MM.1S (cell line): ENCODE data around the gene PREB.

Source experiments
- DNase-seq: peaks from one replicate; pipeline ENCODE4 v3.0.0-alpha.2; 2015
- H2AFZ ChIP-seq: fragments of 300-600 bp; sonication (generic); 2 replicates; pipeline ENCODE4 v1.6.0; 2016; ENCODE audit warnings: antibody characterized with exemption, low read length
- H3F3A ChIP-seq: fragments of 300-600 bp; sonication (generic); 2 replicates; pipeline ENCODE4 v1.6.1; 2016; ENCODE audit warnings: mild to moderate bottlenecking, antibody characterized with exemption, low read length, moderate library complexity, mixed read lengths; ENCODE audit not compliant: insufficient read depth
- H3K27ac ChIP-seq: fragments of 300-600 bp; sonication (generic); 2 replicates; pipeline ENCODE4 v1.5.1; 2016; ENCODE audit warnings: mild to moderate bottlenecking, low read length
- H3K27me3 ChIP-seq: fragments of 300-600 bp; sonication (generic); replicated peaks from 2 replicates; pipeline ENCODE4 v1.6.0; 2016; ENCODE audit warnings: low read length; ENCODE audit not compliant: insufficient read depth
- H3K36me3 ChIP-seq: fragments of 300-600 bp; sonication (generic); replicated peaks from 2 replicates; pipeline ENCODE4 v1.6.1; 2016; ENCODE audit warnings: mild to moderate bottlenecking, low read length, mixed read lengths; ENCODE audit not compliant: insufficient read depth
- H3K4me1 ChIP-seq: fragments of 300-600 bp; sonication (generic); 2 replicates; pipeline ENCODE4 v1.6.1; 2016; ENCODE audit warnings: low read length, mixed read lengths
- H3K4me2 ChIP-seq: fragments of 300-600 bp; sonication (generic); 2 replicates; pipeline ENCODE4 v1.6.0; 2016; ENCODE audit warnings: low read depth, low read length
- H3K4me3 ChIP-seq: fragments of 300-600 bp; sonication (generic); 2 replicates; pipeline ENCODE4 v1.5.1; 2016; ENCODE audit warnings: low read length, mixed read lengths
- H3K79me2 ChIP-seq: fragments of 300-600 bp; sonication (generic); 2 replicates; pipeline ENCODE4 v1.6.1; 2016; ENCODE audit warnings: mixed run types, low read length, mixed read lengths
- H3K9ac ChIP-seq: fragments of 300-600 bp; sonication (generic); 2 replicates; pipeline ENCODE4 v1.6.1; 2016; ENCODE audit warnings: low read length, mixed read lengths
- H3K9me2 ChIP-seq: fragments of 300-600 bp; sonication (generic); replicated peaks from 2 replicates; pipeline ENCODE4 v1.6.1; 2016; ENCODE audit warnings: mild to moderate bottlenecking, low read length, mixed read lengths; ENCODE audit not compliant: insufficient read depth
- H3K9me3 ChIP-seq: fragments of 300-600 bp; sonication (generic); replicated peaks from 2 replicates; pipeline ENCODE4 v1.6.1; 2016; ENCODE audit warnings: mild to moderate bottlenecking, low read length, mixed read lengths; ENCODE audit not compliant: insufficient read depth
- H4K20me1 ChIP-seq: fragments of 300-600 bp; sonication (generic); 2 replicates; pipeline ENCODE4 v1.6.1; 2016; ENCODE audit warnings: mild to moderate bottlenecking, low read length, moderate library complexity, mixed read lengths; ENCODE audit not compliant: insufficient read depth
- EZH2 ChIP-seq: fragments of 300-600 bp; sonication (generic); optimal IDR thresholded peaks from 2 replicates; pipeline ENCODE3; 2017; ENCODE audit warnings: low read depth, mild to moderate bottlenecking, antibody characterized with exemption, low read length, mixed read lengths
- EZH2phosphoT487 ChIP-seq: fragments of 300-600 bp; sonication (generic); IDR thresholded peaks from 2 replicates; pipeline ENCODE4 v1.6.1; 2018; ENCODE audit warnings: antibody characterized with exemption, low read length
- TF ChIP-seq, protein P1 (sequence below): fragments of 300-600 bp; sonication (generic); IDR thresholded peaks from 2 replicates; pipeline ENCODE4 v1.5.1; 2016; ENCODE audit warnings: antibody characterized with exemption, low read length, mixed read lengths

PREB gene

GRCh38 chr2:27148801-27149439, 14.5 kb upstream of the PREB start, which contains the start of gene TCF23:
Gene TCF23, plus strand, starts transcription at chr2:27149004. Its CDS starts 130 bp downstream, at chr2:27149134.
- no peaks in the 10 kb centered on the region for H4K20me1 ChIP-seq
- no peak within 1 kb of the TSS for H3K4me2 ChIP-seq
- no peak for DNase-seq
- H2AFZ ChIP-seq: no peak within 1 kb of the TSS
- H3K4me1 ChIP-seq: peaks cover 20% of the 10 kb centered on the region
- H3K4me3 ChIP-seq: no peak within 1 kb of the TSS
- TF ChIP-seq, protein P1, sequence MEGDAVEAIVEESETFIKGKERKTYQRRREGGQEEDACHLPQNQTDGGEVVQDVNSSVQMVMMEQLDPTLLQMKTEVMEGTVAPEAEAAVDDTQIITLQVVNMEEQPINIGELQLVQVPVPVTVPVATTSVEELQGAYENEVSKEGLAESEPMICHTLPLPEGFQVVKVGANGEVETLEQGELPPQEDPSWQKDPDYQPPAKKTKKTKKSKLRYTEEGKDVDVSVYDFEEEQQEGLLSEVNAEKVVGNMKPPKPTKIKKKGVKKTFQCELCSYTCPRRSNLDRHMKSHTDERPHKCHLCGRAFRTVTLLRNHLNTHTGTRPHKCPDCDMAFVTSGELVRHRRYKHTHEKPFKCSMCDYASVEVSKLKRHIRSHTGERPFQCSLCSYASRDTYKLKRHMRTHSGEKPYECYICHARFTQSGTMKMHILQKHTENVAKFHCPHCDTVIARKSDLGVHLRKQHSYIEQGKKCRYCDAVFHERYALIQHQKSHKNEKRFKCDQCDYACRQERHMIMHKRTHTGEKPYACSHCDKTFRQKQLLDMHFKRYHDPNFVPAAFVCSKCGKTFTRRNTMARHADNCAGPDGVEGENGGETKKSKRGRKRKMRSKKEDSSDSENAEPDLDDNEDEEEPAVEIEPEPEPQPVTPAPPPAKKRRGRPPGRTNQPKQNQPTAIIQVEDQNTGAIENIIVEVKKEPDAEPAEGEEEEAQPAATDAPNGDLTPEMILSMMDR: no peak
- TF ChIP-seq EZH2phosphoT487: no peak
- TF ChIP-seq EZH2: no peak
- no peaks in the 10 kb centered on the region for H3K79me2 ChIP-seq
- H3K9me3 ChIP-seq: no peaks in the 10 kb centered on the region
- peaks cover 22% of the 10 kb centered on the region for H3F3A ChIP-seq
- H3K36me3 ChIP-seq: no peaks in the 10 kb centered on the region
- H3K27ac ChIP-seq: no peak within 1 kb of the TSS
- H3K27me3 ChIP-seq: no peaks in the 10 kb centered on the region
- H3K9me2 ChIP-seq: no peaks in the 10 kb centered on the region
- no peak within 1 kb of the TSS for H3K9ac ChIP-seq

GRCh38 chr2:27147935-27148334, 13.5 kb upstream of the PREB start:
- no peaks in the 10 kb centered on the region for H3K9me2 ChIP-seq
- H3K4me2 ChIP-seq: no peak overlapping the region
- no peaks in the 10 kb centered on the region for H4K20me1 ChIP-seq
- TF ChIP-seq, protein P1: no peak
- TF ChIP-seq EZH2phosphoT487 (no peak), EZH2 (no peak)
- H3K27me3 ChIP-seq: no peaks in the 10 kb centered on the region
- no peak overlapping the region for H2AFZ ChIP-seq
- no peaks in the 10 kb centered on the region for H3K36me3 ChIP-seq
- H3K27ac ChIP-seq: no peak overlapping the region
- H3K4me1 ChIP-seq: peaks cover 11% of the 10 kb centered on the region
- H3F3A ChIP-seq: peaks cover 13% of the 10 kb centered on the region
- no peak for DNase-seq
- no peaks in the 10 kb centered on the region for H3K9me3 ChIP-seq
- H3K4me3 ChIP-seq: no peak overlapping the region
- H3K79me2 ChIP-seq: no peaks in the 10 kb centered on the region
- no peak overlapping the region for H3K9ac ChIP-seq

DNA sequence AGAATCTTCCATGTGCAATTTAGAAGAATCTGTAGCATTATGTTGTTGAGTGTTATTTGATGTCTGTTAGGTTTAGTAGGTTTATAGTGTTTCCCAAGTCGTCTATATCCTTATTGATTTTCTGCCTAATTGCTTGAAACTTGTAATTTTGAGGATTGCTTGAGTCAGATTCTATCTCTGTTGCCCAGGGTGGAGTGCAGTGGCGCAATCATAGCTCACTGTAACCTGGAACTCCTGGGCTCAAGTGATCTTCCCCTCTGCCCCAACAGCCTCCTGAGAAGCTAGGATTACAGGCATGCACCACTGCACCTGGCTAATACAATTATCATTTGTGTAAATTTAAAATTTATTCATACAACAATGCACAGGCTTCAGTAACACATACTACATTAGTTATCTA, 11.2 kb upstream of the PREB start:
- Histone ChIP-seq H3K27ac (no peak overlapping the region), H2AFZ (no peak overlapping the region), H3K4me1 (no peaks in the 10 kb centered on the region), H3K36me3 (no peaks in the 10 kb centered on the region), H3K9me3 (no peaks in the 10 kb centered on the region), H3K9me2 (no peaks in the 10 kb centered on the region), H3K4me3 (no peak overlapping the region), H3K4me2 (no peak overlapping the region), H4K20me1 (no peaks in the 10 kb centered on the region), H3K9ac (no peak overlapping the region), H3F3A (no peaks in the 10 kb centered on the region), H3K27me3 (no peaks in the 10 kb centered on the region), H3K79me2 (no peaks in the 10 kb centered on the region)
- DNase-seq: no peak
- TF ChIP-seq, protein P1: no peak
- TF ChIP-seq EZH2 (no peak), EZH2phosphoT487 (no peak)
